Liver (tissue), 9 donors: ENCODE data around the gene SLC45A2. TPM values are rescaled to one million over a fixed set of nuclear protein-coding genes. Genes with fewer than 3 reads are reported as not detected.
A peak's percentile ranks its signal among the peaks of the same experiment; 100 is the strongest.

Experiments used
- DNase-seq: peaks from one replicate; pipeline ENCODE4 v3.0.0-alpha.2; 2017; ENCODE audit warnings: low spot score
- H3K27ac ChIP-seq, 2 donors: one replicate each; pipeline ENCODE4 v1.7.0; 2013; ENCODE audit warnings: inconsistent platforms in 2 of 2, low read length in 2 of 2, control low read depth in 1 of 2, low read depth in 1 of 2, mild to moderate bottlenecking in 1 of 2
- H3K27me3 ChIP-seq, 4 donors: one replicate each; pipeline versions ENCODE4 v1.6.1 to v1.7.0; 2013; ENCODE audit warnings: low read length in 3 of 4, inconsistent platforms in 1 of 4, mild to moderate bottlenecking in 1 of 4, moderate library complexity in 1 of 4; ENCODE audit not compliant: control insufficient read depth in 4 of 4, insufficient read depth in 4 of 4
- H3K36me3 ChIP-seq, 4 donors: one replicate each; pipeline versions ENCODE4 v1.6.1 to v1.7.0; 2013; ENCODE audit warnings: low read length in 3 of 4, mild to moderate bottlenecking in 3 of 4, low read depth in 1 of 4, moderate library complexity in 1 of 4; ENCODE audit not compliant: control insufficient read depth in 4 of 4, insufficient read depth in 3 of 4
- H3K4me1 ChIP-seq, 4 donors: one replicate each; pipeline versions ENCODE4 v1.6.1 to v1.7.0; 2013; ENCODE audit warnings: low read length in 3 of 4, mild to moderate bottlenecking in 3 of 4, moderate library complexity in 1 of 4; ENCODE audit not compliant: control insufficient read depth in 4 of 4, insufficient read depth in 4 of 4
- H3K4me3 ChIP-seq, 3 donors: one replicate each; pipeline versions ENCODE4 v1.6.1 to v1.7.0; 2013; ENCODE audit warnings: low read length in 3 of 3, control low read depth in 1 of 3, low read depth in 1 of 3, mild to moderate bottlenecking in 1 of 3
- H3K9ac ChIP-seq, 2 donors: one replicate each; pipeline ENCODE4 v1.7.0; 2013; ENCODE audit warnings: low read length in 2 of 2, mild to moderate bottlenecking in 2 of 2, moderate library complexity in 2 of 2, control low read depth in 1 of 2, low read depth in 1 of 2
- H3K9me3 ChIP-seq, 4 donors: one replicate each; pipeline versions ENCODE4 v1.6.1 to v1.7.0; 2013; ENCODE audit warnings: low read length in 3 of 4; ENCODE audit not compliant: control insufficient read depth in 4 of 4
- EGR1 ChIP-seq, 2 donors: IDR thresholded peaks; 2 replicates each; pipeline ENCODE4 v1.6.1; 2016 to 2018; ENCODE audit warnings: antibody characterized with exemption in 2 of 2, low read depth in 2 of 2
- FOXA1 ChIP-seq: IDR thresholded peaks from 2 replicates; pipeline ENCODE4 v1.6.1; 2016; ENCODE audit warnings: antibody characterized with exemption
- FOXA2 ChIP-seq: IDR thresholded peaks from 2 replicates; pipeline ENCODE4 v1.6.1; 2016; ENCODE audit warnings: antibody characterized with exemption
- GABPA ChIP-seq, 2 donors: IDR thresholded peaks in 1 of 2; conservative IDR thresholded peaks in 1 of 2; 2 replicates each; pipeline ENCODE4 v1.6.1; 2016; ENCODE audit warnings: antibody characterized with exemption in 2 of 2, mild to moderate bottlenecking in 1 of 2, moderate library complexity in 1 of 2
- HNF4A ChIP-seq, 2 donors: conservative IDR thresholded peaks; 2 replicates each; pipeline ENCODE4 v1.6.1; 2016; ENCODE audit warnings: antibody characterized with exemption in 2 of 2, mild to moderate bottlenecking in 2 of 2
- HNF4G ChIP-seq: IDR thresholded peaks from 2 replicates; pipeline ENCODE4 v1.6.1; 2016; ENCODE audit warnings: antibody characterized with exemption
- JUND ChIP-seq, 2 donors: IDR thresholded peaks; 2 replicates each; pipeline ENCODE4 v1.6.1; 2016; ENCODE audit warnings: antibody characterized with exemption in 2 of 2
- NR2F2 ChIP-seq: IDR thresholded peaks from 2 replicates; pipeline ENCODE4 v1.6.1; 2016; ENCODE audit warnings: antibody characterized with exemption
- RAD21 ChIP-seq, 2 donors: IDR thresholded peaks; 2 replicates each; pipeline ENCODE4 v1.6.1; 2016; ENCODE audit warnings: antibody characterized with exemption in 2 of 2, mild to moderate bottlenecking in 2 of 2
- RXRA ChIP-seq, 2 donors: IDR thresholded peaks; 2 replicates each; pipeline ENCODE4 v1.6.1; 2017 to 2018; ENCODE audit warnings: antibody characterized with exemption in 2 of 2, mild to moderate bottlenecking in 1 of 2
- SP1 ChIP-seq: IDR thresholded peaks from 2 replicates; pipeline ENCODE4 v1.6.1; 2018; ENCODE audit warnings: antibody characterized with exemption, mild to moderate bottlenecking
- TAF1 ChIP-seq: conservative IDR thresholded peaks from 2 replicates; pipeline ENCODE4 v1.6.1; 2016; ENCODE audit warnings: antibody characterized with exemption, mild to moderate bottlenecking
- WGBS: extraction: QIAGEN DNeasy Blood & Tissue Kit; methylation state at CpG from one replicate; pipeline ENCODE4 v1.1.7; 2013; 5-methylcytosine and 5-hydroxymethylcytosine counted together
- polyA plus RNA-seq, 2 donors: library from polyadenylated mRNA; stranded (reverse) in 1 of 2; unstranded in 1 of 2; fragments of 200-250 nt in 1 of 2; fragments of >200 nt in 1 of 2; fragmentation: Nextera tagmentation in 1 of 2; extraction: Ambion mirVana in 1 of 2; gene quantifications; one replicate each; pipeline versions ENCODE4 v1.2.1 to v1.2.3, GENCODE V29; 2013 to 2015
- total RNA-seq, 2 donors: library from RNA; depleted of rRNA; stranded (reverse); fragments of >200 nt; gene quantifications; one replicate each; pipeline ENCODE4 v1.2.3, GENCODE V29; 2014
- TF ChIP-seq, protein P1 (sequence below): IDR thresholded peaks from 2 replicates; pipeline ENCODE4 v1.6.1; 2016; ENCODE audit warnings: antibody characterized with exemption
- TF ChIP-seq, protein P2 (sequence below): IDR thresholded peaks from 2 replicates; pipeline ENCODE4 v1.6.1; 2016; ENCODE audit warnings: antibody characterized with exemption, mild to moderate bottlenecking
- TF ChIP-seq, protein P3 (sequence below): fragments of 150-350 bp; IDR thresholded peaks from 2 replicates; pipeline ENCODE4 v1.5.1; 2017; ENCODE audit warnings: improper control_type of control experiment, low read depth, low read length; ENCODE audit not compliant: missing input control
- TF ChIP-seq, protein P4 (sequence below): IDR thresholded peaks from 2 replicates; pipeline ENCODE4 v1.6.1; 2016; ENCODE audit warnings: antibody characterized with exemption
- donor health status: healthy.
- donor health status: healthy.
- donor health status: healthy.
- donor health status: healthy.
- donor health status: healthy.

SLC45A2 gene
- total and polyA plus RNA-seq, 4 donors, result 0.01 to 1.3 TPM; not detected in 2

DNA sequence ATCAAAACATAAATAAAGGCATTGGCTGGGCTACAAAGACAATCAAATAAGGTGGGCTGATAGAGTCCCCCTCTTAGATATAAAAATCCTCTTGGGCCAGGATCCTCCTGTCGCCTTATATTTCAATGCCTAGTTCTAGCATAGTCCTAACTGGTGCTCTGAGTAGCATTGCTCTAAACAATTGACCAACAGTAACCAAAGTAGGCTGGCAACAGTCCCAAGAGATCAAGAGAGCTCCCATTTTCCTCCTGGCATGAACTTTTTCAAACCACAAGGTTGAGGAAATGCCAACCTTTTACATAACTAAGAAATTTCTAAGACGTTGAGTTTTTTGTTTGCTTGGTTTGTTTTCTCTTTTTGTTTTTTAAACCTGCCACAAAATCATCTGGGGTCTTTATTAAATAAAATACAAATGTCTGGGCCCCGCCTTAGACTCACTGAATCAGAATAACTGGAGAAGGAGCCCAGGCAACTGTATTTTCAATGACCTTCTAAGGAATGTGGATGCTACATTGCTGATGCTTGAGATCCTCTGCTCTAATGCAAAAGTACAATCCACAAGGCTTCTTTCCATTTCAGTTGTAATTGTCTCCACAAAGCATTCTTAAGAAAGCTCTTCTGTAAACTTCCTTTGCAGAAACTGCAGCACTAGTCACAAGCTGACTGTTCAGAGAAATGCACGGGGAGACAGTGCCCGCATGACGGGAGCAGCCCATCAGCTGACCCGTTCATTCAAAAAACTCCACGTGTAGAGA is 2.9 kb downstream of the SLC45A2 start:
- Histone ChIP-seq H3K4me3 (no peak overlapping the region), H3K36me3 (peaks cover under 1 to 9% (median 3%) of the 10 kb centered on the region in 4 donors), H3K9me3 (no peaks in the 10 kb centered on the region), H3K4me1 (peaks cover 0 to 13% (median 4%) of the 10 kb centered on the region in 4 donors), H3K27me3 (no peaks in the 10 kb centered on the region), H3K9ac (no peak overlapping the region), H3K27ac (no peak overlapping the region)
- TF ChIP-seq, protein P1, sequence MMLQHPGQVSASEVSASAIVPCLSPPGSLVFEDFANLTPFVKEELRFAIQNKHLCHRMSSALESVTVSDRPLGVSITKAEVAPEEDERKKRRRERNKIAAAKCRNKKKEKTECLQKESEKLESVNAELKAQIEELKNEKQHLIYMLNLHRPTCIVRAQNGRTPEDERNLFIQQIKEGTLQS, result no peak
- TF ChIP-seq, protein P2, sequence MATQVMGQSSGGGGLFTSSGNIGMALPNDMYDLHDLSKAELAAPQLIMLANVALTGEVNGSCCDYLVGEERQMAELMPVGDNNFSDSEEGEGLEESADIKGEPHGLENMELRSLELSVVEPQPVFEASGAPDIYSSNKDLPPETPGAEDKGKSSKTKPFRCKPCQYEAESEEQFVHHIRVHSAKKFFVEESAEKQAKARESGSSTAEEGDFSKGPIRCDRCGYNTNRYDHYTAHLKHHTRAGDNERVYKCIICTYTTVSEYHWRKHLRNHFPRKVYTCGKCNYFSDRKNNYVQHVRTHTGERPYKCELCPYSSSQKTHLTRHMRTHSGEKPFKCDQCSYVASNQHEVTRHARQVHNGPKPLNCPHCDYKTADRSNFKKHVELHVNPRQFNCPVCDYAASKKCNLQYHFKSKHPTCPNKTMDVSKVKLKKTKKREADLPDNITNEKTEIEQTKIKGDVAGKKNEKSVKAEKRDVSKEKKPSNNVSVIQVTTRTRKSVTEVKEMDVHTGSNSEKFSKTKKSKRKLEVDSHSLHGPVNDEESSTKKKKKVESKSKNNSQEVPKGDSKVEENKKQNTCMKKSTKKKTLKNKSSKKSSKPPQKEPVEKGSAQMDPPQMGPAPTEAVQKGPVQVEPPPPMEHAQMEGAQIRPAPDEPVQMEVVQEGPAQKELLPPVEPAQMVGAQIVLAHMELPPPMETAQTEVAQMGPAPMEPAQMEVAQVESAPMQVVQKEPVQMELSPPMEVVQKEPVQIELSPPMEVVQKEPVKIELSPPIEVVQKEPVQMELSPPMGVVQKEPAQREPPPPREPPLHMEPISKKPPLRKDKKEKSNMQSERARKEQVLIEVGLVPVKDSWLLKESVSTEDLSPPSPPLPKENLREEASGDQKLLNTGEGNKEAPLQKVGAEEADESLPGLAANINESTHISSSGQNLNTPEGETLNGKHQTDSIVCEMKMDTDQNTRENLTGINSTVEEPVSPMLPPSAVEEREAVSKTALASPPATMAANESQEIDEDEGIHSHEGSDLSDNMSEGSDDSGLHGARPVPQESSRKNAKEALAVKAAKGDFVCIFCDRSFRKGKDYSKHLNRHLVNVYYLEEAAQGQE, result no peak
- TF ChIP-seq NR2F2 (no peak), FOXA1 (no peak), GABPA (IDR thresholded peaks at IDR 0.05 in 1 of 2, conservative IDR thresholded peaks at IDR 0.05 in 1 of 2) (no peak), RAD21 (IDR thresholded peaks at IDR 0.05) (no peak), HNF4G (no peak), JUND (IDR thresholded peaks at IDR 0.05) (no peak), EGR1 (IDR thresholded peaks at IDR 0.05; ENCODE audit: low read depth in 2 of 2) (no peak), RXRA (IDR thresholded peaks at IDR 0.05) (no peak), TAF1 (no peak), SP1 (no peak)
- TF ChIP-seq, protein P3, sequence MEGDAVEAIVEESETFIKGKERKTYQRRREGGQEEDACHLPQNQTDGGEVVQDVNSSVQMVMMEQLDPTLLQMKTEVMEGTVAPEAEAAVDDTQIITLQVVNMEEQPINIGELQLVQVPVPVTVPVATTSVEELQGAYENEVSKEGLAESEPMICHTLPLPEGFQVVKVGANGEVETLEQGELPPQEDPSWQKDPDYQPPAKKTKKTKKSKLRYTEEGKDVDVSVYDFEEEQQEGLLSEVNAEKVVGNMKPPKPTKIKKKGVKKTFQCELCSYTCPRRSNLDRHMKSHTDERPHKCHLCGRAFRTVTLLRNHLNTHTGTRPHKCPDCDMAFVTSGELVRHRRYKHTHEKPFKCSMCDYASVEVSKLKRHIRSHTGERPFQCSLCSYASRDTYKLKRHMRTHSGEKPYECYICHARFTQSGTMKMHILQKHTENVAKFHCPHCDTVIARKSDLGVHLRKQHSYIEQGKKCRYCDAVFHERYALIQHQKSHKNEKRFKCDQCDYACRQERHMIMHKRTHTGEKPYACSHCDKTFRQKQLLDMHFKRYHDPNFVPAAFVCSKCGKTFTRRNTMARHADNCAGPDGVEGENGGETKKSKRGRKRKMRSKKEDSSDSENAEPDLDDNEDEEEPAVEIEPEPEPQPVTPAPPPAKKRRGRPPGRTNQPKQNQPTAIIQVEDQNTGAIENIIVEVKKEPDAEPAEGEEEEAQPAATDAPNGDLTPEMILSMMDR, result no peak
- TF ChIP-seq, protein P4, sequence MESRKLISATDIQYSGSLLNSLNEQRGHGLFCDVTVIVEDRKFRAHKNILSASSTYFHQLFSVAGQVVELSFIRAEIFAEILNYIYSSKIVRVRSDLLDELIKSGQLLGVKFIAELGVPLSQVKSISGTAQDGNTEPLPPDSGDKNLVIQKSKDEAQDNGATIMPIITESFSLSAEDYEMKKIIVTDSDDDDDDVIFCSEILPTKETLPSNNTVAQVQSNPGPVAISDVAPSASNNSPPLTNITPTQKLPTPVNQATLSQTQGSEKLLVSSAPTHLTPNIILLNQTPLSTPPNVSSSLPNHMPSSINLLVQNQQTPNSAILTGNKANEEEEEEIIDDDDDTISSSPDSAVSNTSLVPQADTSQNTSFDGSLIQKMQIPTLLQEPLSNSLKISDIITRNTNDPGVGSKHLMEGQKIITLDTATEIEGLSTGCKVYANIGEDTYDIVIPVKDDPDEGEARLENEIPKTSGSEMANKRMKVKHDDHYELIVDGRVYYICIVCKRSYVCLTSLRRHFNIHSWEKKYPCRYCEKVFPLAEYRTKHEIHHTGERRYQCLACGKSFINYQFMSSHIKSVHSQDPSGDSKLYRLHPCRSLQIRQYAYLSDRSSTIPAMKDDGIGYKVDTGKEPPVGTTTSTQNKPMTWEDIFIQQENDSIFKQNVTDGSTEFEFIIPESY, result no peak
- WGBS, result 84% methylated on average over 8 of the region's 8 CpGs
- no peak for DNase-seq

DNA sequence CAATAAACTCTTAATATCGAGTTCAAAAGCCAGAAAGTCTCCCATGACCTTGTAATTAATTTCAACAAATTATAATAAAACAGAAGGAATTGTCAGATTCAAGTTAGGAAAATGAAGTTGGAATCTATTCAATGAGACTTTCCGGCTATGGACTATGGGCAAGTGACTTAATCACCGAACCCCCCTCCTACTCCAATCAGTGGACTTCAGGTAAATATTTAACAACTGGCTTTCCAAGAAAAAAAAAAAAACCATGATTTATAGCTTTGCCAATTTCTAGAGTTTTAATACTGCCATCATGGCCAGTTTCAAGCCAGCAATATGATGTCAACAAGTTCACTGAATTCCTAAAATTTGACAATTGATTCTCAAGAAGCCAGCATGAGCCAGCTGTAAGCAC is 4.5 kb downstream of the SLC45A2 start:
- no peak for DNase-seq
- WGBS, result 41% methylated on average over 3 of the region's 3 CpGs

More for the DNA sequence above, 4.5 kb downstream of the SLC45A2 start:
- no peak overlapping the region for H3K4me3 ChIP-seq
- H3K27ac ChIP-seq, result no peak overlapping the region
- H3K9me3 ChIP-seq, result no peaks in the 10 kb centered on the region
- peaks cover 0 to 12% (median 4%) of the 10 kb centered on the region in 4 donors for H3K4me1 ChIP-seq
- TF ChIP-seq GABPA (IDR thresholded peaks at IDR 0.05 in 1 of 2, conservative IDR thresholded peaks at IDR 0.05 in 1 of 2) (no peak), HNF4A (conservative IDR thresholded peaks at IDR 0.05) (peak in 1 of 2 donors; percentile 23), FOXA2 (no peak), EGR1 (IDR thresholded peaks at IDR 0.05; ENCODE audit: low read depth in 2 of 2) (no peak)
- no peak overlapping the region for H3K9ac ChIP-seq
- peaks cover 0 to 6% (median 1%) of the 10 kb centered on the region in 4 donors for H3K36me3 ChIP-seq
- H3K27me3 ChIP-seq, result no peaks in the 10 kb centered on the region
